NCI-H2081 (cell line): Measurements from ENCODE around the gene OR9A4.

Source experiments
- DNase-seq, 2 experiments: peaks; one replicate each; lab custom pipeline; 2025; lab: John Stamatoyannopoulos, UW

The OR9A4 gene

GRCh38 chr7:141949021-141949420 is 32.8 kb downstream of the OR9A4 start:
- DNase-seq: no peak

GRCh38 chr7:141949451-141949850 is 33.3 kb downstream of the OR9A4 start:
- DNase-seq: no peak

- DNase-seq: no peak
Measured at GRCh38 chr7:141949911-141950310, 33.7 kb downstream of the OR9A4 start.

GRCh38 chr7:141950806-141951205 is 34.6 kb downstream of the OR9A4 start:
- DNase-seq: no peak

- no peak for DNase-seq
Measured at GRCh38 chr7:141952461-141952860, 36.3 kb downstream of the OR9A4 start.

- DNase-seq: no peak
Measured at GRCh38 chr7:141954334-141954733, 38.1 kb downstream of the OR9A4 start.

GRCh38 chr7:141956084-141956483 is 39.9 kb downstream of the OR9A4 start:
- no peak for DNase-seq

- no peak for DNase-seq
Measured at GRCh38 chr7:141960687-141961422, 44.7 kb downstream of the OR9A4 start.
